ENCODE results near the gene EXOSC9. TPM values are rescaled to one million over a fixed set of nuclear protein-coding genes. Genes with fewer than 3 reads are reported as not detected.

The EXOSC9 gene
- total RNA-seq, 1 experiment from 2014 or later, result 69.1 TPM

GRCh38 chr4:121758925-121759568, 42.1 kb upstream of the EXOSC9 start:
- no peak overlapping the region for H3K14ac ChIP-seq (ENCODE audit: insufficient read depth, low read length)
- H4K20me1 ChIP-seq (ENCODE audit: control insufficient read depth, insufficient read depth, insufficient read length), result no peaks in the 10 kb centered on the region
- no peak for DNase-seq
- H2BK5ac ChIP-seq (ENCODE audit: insufficient read length, low read length), result no peak overlapping the region
- no peak overlapping the region for H3K9ac ChIP-seq (ENCODE audit: extremely low read depth, insufficient read length, low read length)
- H4K8ac ChIP-seq (replicated peaks; ENCODE audit: insufficient read length, low read depth, low read length), result no peak overlapping the region
- peaks cover 83% of the 10 kb centered on the region for H3K27me3 Mint-ChIP-seq (ENCODE audit: low read depth)
- H3K4me1 ChIP-seq (ENCODE audit: insufficient read depth, low read length), result no peaks in the 10 kb centered on the region
- no peak overlapping the region for H4K5ac ChIP-seq (ENCODE audit: insufficient read length, low read depth, low read length)
- no peak overlapping the region for H2AK5ac ChIP-seq (ENCODE audit: insufficient read length, low read length)
- no peak overlapping the region for H2BK15ac ChIP-seq (ENCODE audit: low read depth, low read length)
- no peaks in the 10 kb centered on the region for H3K23me2 ChIP-seq (ENCODE audit: insufficient read length, low read depth, low read length, poor library complexity, severe bottlenecking)
- no peak overlapping the region for H3K27ac ChIP-seq (ENCODE audit: insufficient read length, low read depth, low read length)
- no peak overlapping the region for H2BK120ac ChIP-seq (ENCODE audit: low read depth, low read length, poor library complexity, severe bottlenecking)
- H2AFZ ChIP-seq (ENCODE audit: low read length), result no peak overlapping the region
- H4K91ac ChIP-seq (ENCODE audit: insufficient read length, low read depth, low read length), result no peak overlapping the region
- H3K79me1 ChIP-seq (ENCODE audit: insufficient read depth, low read depth, low read length, poor library complexity, severe bottlenecking), result no peaks in the 10 kb centered on the region
- no peaks in the 10 kb centered on the region for H3K9me3 Mint-ChIP-seq
- H3K36me3 Mint-ChIP-seq (ENCODE audit: insufficient read depth in 1 of 3, low read depth in 3 of 3), result no peaks in the 10 kb centered on the region
- no peak for TF ChIP-seq CTCF (conservative IDR thresholded peaks at IDR 0.05)
- no peak overlapping the region for H3T11ph ChIP-seq (ENCODE audit: low read length)
- no peak overlapping the region for H3K4ac ChIP-seq (ENCODE audit: low read depth, low read length)
- no peak overlapping the region for H3K4me3 Mint-ChIP-seq
- no peaks in the 10 kb centered on the region for H3K79me2 ChIP-seq (ENCODE audit: insufficient read depth, low read length)
- H3K23ac ChIP-seq (ENCODE audit: insufficient read length, low read depth, low read length), result no peak overlapping the region
- WGBS (ENCODE audit: extremely low coverage, insufficient read length, low lambda C conversion rate), result no CpG with 5 or more reads among the region's 2 CpGs
- H3K9me3 ChIP-seq (ENCODE audit: control insufficient read depth, low read depth, low read length), result no peaks in the 10 kb centered on the region
- peaks cover 3% of the 10 kb centered on the region in 2 experiments for H3K4me1 Mint-ChIP-seq
- H3K27me3 ChIP-seq (ENCODE audit: insufficient read depth, low read length), result peaks cover 11% of the 10 kb centered on the region
- H3K56ac ChIP-seq (ENCODE audit: insufficient read length, low read depth, low read length), result no peak overlapping the region
- H3K18ac ChIP-seq (ENCODE audit: insufficient read length, low read depth, low read length), result no peak overlapping the region
- no peak overlapping the region for H2BK12ac ChIP-seq (ENCODE audit: insufficient read length, low read depth, low read length)
- H2BK20ac ChIP-seq (ENCODE audit: low read depth, low read length, poor library complexity, severe bottlenecking), result no peak overlapping the region
- no peak overlapping the region for H3K4me2 ChIP-seq (ENCODE audit: insufficient read depth, insufficient read length, low read length)
- H3K27ac Mint-ChIP-seq, result no peak overlapping the region

Measured in H9 (cell line).